Activated CD4-positive, alpha-beta T cell treated with anti-CD3 and anti-CD28 coated beads, Interleukin-10, Interleukin-2, amounts not matched to agents 100 ng/mL and 50 ng/mL, durations not matched to agents 16 hours and 8 hours (primary cell): ENCODE measurements around the gene NUP153.
"Not testable (repeated sequence)": the region's sequence is repeated elsewhere in the genome, so short reads cannot be mapped to it uniquely, and the experiment has no call there.

Experiments used
- DNase-seq: peaks from one replicate; pipeline ENCODE4 v3.0.0-alpha.2; 2020

The NUP153 gene

DNA sequence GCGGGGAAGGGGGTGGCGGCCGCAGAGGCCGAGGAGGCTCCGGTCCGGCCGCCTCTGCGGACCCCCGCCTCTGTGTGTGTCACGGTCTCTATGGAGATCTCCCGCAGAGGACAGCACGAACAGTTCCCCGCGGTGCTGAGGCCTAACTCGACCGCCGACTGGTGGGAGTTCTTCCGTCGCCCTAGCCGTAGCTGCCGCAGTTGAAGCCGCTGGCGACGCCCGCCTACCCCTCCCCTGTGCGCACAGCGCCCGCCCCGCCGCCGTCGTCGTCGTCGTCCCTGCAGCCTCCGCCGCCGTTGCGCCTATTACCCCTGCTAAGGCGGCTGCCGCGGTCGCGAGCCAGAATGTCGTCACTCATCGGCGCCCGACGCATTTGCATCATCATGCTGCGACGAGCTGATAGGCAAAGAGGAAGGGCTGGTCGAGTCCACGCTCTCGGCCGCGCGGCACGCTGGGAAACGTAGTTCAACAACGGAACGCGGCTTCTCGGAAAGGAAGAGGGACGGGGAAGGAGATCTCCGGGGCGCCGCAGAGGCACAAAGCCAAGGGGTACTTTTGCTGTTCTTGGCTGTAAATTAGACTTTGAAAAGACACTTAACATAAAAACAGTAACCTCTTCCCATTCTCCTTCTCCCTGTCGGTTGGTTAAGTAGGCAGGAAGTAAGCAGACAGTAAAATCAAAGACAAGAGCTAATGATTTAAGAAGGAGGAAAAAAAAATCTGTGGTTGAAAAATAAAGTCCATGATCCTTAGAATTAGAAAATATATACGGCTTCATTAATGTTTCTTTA is at the start of gene NUP153:
Gene NUP153, minus strand, starts transcription at position 346 of the 791 bp plus-strand sequence. CDS start 538 bp downstream, outside the sequence.
- DNase-seq, result peak; percentile 99

DNA sequence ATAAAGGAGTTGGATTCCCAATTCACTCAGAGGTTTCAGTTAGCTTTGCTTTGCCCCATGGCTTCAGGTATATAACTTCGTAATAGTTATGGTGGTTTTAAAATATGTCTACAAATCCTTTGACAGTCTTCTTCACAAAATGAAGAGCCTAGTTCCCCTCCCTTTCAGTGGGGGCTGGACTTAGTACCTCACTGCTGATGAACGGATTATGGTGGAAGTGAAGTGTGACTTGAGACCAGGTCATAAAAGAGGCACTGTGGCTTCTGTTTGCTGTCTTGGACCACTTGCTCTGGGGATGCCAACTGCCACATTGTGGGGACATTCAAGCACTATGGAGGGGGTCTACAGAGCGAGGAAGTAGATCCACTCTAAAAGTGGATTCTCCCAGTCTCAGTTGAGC is 47.5 kb upstream of the NUP153 start:
- no peak for DNase-seq

DNA sequence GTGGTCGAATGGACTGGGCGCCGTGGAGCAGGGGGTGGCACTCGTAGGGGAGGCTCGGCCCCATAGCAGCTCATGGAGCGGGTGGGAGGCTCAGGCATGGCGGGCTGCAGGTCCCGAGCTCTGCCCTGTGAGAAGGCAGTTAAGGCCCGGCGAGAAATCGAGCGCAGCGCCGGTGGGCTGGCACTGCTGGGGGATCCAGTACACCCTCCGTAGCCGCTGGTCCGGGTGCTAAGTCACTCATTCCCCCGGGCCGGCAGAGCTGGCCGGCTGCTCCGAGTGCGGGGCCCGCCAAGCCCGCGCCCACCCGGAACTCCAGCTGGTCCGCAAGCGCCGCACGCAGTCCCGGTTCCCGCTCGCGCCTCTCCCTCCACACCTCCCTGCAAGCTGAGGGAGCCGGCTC is 38.6 kb upstream of the NUP153 start:
- not testable (repeated sequence) for DNase-seq

DNA sequence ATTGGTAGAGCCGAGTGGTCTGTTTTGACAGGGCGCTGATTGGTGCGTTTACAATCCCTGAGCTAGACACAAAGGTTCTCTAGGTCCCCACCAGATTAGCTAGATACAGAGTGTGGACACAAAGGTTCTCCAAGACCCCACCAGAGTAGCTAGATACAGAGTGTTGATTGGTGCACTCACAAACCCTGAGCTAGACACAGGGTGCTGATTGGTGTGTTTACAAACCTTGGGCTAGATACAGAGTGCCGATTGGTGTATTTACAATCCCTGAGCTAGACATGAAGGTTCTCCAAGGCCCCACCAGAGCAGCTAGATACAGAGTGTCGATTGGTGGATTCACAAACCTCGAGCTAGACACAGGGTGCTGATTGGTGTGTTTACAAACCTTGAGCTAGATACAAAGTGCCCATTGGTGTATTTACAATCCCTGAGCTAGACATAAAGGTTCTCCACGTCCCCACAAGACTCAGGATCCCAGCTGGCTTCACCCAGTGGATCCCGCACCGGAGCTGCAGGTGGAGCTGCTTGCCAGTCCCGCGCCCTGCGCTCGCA is 38.1 kb upstream of the NUP153 start:
- DNase-seq, result not testable (repeated sequence)

DNA sequence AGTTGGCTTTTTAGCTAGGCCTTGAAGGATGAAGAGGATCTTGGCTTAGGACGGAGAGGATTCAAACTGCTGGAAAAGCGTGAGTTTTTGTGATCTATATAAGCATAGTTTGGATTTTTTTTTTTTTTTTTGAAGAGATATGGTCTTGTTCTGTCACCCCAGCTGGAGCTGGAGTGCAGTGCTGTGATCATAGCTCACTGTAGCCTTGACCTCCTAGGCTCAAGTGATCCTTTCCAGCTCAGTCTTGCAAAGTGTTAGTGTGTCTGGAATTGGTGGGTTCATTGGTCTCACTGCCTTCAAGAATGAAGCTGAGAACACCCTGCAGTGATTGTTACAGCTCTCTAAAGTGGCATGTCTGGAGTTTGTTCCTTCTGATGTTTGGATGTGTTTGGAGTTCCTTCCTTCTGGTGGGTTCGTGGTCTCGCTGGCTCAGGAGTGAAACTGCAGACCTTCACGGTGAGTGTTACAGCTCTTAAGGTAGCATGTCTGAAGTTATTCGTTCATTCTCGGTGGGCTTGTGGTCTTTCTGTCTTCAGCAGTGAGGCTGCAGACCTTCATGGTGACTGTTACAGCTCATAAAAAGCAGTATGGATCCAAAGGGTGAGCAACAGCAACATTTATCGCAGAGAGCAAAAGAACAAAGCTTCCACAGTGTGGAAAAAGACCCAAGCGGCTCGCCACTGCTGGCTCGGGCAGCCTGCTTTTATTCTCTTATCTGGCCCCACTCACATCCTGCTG is 37.5 kb upstream of the NUP153 start:
- DNase-seq, result no peak

DNA sequence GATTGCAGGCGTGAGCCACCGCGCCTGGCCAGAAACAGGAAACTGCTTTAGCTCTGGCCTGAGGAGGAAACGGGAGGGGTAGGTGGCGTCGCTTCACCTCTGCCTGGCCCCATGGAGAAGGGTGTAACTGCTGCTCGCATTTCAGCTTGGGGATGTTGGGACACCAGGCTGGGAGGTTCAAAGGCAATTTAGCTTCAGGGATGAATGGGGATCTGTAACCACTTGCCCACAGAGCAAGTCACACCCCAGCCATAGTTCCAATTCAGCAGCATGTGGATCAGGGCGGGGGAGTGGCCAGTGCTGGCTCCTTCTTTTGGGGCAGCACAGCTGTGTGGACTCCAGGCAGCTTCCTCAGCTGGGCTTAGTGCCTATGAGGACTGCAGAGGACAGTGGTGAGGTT is 34.8 kb upstream of the NUP153 start:
- DNase-seq, result no peak

DNA sequence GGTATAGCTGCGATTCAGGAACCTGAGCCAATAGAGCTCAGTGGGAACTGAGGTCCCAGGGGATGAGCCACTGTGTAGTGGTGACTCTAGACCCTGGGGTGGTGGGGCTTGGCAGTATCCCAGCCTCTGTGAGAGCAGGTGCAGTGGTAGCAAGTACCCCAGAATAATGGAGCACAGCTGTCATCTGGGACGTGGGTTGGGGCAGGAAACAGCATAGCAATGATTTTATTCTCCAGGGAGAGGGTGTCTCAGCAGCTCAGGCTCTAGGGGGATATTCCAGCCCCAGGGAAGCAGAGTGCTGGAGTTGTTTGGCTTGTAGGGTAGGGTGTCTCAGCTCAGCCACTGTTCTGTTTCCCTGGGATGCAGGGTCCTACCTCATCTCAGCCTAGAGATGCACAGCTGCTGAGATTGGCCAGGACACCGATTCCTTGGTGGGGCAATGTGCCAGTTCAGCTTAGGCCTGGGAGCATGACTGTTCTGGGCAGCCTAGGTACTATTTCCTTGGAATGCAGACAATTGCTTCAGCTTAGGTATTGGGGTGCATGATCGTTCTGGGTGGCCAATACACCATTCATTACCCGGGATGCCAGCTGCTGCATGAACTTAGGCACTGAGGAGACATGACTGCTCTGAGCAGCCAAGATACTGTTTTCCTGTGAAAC is 34.0 kb upstream of the NUP153 start:
- no peak for DNase-seq

DNA sequence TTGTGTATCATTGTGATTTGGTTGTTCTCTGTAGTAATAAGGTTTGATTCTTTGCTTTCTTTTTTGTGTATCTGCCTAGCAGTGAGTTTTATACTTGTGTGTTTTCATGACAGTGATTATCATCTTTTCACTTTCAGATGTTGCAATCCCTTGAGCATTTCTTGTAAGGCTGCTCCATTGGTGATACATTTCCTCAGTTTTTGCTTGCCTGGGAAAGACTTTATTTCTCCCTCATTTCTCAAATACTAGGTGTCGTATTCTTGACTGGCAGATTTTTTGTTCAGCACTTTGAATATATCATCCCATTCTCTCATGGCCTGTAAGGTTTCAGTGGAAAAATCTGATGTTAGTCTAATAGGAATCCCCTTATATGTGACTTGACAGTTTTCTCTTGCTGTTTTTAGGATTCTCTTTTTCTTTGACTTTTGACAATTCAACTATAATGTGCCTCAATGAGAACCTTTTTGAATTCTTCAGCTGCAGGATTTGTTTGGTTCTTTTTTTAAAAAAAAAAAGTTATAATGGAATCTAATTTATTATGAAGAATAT is 31.1 kb upstream of the NUP153 start:
- DNase-seq, result no peak

DNA sequence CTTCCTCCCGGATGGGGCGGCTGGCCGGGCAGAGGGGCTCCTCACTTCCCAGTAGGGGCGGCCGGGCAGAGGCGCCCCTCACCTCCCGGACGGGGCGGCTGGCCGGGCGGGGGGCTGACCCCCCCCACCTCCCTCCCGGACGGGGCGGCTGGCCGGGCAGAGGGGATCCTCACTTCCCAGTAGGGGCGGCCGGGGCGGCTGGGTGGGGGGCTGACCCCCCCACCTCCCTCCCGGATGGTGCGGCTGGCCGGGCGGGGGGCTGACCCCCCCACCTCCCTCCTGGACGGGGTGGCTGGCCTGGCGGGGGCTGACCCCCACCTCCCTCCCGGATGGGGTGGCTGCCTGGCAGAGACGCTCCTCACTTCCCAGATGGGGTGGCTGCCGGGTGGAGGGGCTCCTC is 28.6 kb upstream of the NUP153 start:
- not testable (repeated sequence) for DNase-seq

DNA sequence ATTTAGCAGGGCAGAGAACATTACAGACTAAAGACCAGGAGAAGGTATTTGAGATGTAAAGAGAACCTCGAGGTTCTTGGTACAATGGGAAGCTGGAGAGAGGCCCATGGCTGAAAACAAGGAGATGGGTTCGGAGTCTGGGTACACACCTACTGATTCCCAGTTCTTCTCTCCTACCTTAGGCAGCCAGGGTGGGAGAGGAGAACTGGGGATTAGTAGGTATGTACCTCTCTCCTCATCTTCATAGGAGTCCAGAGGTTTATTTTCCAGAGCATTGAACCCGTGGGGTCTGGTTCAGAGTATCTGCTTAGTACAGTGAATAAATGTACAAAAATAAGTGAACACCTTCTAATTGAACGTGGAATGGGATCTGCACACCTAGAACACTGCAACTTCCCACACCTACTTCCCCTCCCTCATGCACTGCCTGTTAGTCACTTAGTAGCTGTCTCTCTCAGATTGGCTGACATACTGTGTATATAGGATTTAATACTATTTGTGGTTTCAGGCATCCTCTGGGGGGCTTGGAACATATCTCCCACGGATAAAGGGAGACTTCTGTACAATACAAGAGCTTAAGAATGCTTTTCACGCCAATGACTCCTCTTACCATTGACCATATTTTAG is 23.5 kb upstream of the NUP153 start:
- no peak for DNase-seq

DNA sequence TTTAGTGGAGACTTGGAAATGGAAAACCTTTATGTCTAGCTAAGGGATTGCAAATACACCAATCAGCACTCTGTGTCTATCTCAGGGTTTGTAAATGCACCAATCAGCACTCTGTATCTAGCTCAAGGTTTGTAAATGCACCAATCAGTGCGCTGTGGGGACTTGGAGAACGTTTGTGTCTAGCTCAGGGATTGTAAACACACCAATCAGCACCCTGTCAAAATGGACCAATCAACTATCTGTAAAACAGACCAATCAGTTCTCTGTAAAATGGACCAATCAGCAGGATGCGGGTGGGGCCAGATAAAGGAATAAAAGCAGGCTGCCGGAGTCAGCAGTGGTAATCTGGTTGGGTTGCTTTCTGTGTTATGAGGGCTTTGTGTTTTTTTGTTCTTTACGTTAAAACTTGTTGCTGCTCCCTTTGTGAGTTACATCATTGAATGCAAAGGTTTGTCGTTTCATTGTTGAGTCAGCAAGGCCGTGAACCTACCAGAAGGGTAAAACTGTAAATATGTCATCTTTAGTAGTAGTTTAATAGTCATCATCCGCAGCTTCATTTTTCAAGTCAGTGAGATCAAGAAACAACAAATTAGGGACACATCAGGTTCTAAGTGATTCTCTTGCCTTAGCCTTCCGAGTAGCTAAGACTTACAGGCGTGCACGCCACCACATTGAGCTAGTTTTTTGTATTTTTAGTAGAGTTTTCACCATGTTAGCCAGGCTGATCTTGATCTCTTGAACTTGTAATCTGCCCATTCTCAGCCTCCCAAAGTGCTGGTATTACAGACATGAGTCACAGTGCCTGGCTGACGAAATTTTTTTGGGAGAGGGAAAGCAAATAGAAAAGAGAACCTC is 22.7 kb upstream of the NUP153 start:
- DNase-seq, result no peak

DNA sequence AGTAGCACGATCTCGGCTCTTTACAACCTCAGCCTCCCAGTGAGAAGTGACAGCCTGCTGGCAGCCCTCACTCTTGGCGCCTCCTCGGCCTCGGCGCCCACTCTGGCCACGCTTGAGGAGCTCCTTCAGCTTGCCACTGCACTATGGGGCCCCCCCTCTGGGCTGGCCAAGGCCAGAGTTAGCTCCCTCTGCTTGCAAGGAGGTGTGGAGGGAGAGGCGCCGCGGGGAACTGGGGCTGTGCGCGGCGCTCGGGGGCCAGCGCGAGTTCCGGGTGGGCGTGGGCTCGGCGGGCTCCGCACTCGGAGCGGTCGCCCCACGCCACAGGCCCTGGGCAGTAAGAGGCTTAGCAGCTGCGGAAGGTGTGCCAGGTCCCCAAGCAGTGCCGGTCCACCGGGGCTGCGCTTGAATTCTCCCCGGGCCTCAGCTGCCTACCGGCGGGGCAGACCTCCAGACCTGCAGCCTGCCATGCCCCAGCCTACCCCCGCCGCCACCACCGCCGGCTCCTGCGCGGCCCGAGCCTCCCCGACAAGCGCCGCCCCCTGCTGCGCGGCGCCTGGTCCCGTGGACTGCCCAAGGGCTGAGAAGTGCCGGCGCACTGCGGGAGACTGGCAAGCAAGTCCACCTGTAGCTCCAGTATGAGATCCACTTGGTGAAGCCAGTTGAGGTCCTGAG is 22.0 kb upstream of the NUP153 start:
- DNase-seq, result no peak

DNA sequence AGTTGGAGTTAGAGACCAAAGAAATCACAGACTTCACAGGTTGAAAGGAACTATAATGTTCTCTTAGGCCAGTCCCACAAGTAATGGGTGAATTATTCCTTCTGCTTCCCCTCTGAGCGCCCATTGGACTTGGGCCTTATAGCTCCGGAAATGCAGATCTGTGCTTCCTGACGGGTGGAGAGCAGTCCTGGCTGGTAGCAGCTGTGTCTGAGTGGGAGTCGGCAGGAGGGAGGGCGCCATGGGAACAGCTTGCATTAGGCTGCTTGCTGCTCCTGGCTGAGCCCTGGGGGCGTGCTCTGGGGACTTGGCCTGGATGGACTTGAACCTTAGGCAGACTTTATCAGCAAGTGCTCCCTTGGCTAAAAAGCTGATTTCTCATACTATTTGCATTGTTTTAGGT is 18.4 kb upstream of the NUP153 start:
- no peak for DNase-seq

DNA sequence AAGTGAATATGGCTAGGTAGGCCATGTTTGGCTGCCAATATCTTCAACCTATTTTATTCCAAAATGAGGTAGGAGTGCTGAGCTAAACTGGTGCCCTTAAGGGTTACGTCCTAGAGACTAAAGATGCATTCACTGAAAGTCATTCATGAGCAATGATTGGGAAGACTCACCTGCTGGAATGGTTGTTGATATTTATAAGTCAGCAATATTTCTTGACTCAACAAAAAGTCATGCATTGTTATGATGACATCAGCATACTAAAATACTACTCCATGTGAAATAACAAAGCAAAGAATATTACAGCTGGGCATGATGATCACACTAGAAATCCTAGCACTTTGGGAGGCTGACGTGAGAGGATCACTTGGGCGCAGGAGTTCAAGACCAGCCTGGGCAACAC is 17.6 kb upstream of the NUP153 start:
- no peak for DNase-seq

DNA sequence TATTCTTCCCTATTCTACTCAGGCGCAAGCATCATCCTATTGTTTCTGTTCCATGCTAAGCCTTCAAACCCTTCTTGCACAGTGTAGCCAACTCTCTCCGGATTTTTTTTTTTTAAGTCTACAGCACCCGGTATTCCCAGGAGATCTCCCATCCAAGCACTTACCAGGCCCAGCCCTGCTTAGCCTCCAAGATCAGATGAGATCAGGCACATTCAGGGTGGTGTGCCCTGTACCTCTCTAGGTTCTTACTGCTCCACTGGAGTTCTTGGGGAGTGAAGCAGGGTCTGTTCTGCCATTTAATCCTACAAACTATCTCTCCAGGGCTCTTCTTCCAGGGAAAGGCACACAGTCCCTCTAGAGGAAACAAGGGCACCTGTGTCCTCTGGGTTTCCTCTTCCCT is 14.9 kb upstream of the NUP153 start:
- no peak for DNase-seq

DNA sequence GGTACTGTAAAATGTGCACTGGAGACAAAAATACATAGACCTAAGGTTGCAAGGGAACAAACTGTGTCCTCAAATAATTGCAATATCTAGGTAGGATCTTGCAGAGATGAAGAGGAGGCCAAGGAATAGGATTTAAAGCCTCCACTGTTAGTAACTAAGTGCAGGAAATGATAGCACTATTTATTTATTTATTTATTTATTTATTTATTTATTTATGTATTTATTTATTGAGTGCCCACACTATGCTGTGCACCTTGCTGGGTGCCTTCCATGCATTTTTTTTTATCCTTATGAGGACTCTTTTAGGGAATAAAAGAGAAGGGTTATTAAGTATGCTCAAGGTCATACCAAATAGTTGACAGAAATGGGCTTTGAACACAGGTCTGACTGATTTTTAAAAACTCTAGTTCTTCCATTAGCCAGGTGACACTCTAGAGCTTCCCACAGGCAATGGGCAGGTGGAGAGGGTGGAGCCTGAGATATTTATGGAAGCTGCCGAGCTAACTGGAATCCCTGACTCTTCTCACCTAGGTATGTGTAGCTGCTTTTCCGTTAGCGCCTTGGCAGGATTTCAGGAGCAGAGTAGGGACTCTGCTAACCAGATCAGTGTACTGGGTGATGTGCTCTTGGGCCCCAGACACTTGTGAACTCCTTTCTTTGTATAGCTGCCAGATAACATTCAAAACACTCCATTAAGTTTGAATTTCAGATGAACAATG is 12.8 kb upstream of the NUP153 start:
- no peak for DNase-seq

DNA sequence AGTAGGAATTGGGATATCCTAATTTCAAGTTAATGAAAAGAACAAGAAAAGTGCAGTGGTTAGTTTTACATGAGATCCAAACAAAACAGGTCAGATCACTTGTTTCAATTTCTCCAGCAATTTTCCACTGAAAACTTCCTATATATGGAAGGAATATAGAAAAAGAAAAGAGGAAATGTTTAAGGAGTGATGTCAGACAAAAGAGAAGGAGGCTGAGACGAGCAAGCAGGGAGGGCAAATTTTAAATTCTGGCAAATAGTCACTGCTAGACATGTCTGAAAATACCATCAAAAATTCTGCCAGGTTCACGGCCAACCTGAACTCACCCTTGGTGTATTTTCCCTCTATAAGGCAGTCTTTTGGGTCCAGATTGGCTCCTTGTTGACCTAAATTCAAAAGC is 9.5 kb upstream of the NUP153 start:
- no peak for DNase-seq

DNA sequence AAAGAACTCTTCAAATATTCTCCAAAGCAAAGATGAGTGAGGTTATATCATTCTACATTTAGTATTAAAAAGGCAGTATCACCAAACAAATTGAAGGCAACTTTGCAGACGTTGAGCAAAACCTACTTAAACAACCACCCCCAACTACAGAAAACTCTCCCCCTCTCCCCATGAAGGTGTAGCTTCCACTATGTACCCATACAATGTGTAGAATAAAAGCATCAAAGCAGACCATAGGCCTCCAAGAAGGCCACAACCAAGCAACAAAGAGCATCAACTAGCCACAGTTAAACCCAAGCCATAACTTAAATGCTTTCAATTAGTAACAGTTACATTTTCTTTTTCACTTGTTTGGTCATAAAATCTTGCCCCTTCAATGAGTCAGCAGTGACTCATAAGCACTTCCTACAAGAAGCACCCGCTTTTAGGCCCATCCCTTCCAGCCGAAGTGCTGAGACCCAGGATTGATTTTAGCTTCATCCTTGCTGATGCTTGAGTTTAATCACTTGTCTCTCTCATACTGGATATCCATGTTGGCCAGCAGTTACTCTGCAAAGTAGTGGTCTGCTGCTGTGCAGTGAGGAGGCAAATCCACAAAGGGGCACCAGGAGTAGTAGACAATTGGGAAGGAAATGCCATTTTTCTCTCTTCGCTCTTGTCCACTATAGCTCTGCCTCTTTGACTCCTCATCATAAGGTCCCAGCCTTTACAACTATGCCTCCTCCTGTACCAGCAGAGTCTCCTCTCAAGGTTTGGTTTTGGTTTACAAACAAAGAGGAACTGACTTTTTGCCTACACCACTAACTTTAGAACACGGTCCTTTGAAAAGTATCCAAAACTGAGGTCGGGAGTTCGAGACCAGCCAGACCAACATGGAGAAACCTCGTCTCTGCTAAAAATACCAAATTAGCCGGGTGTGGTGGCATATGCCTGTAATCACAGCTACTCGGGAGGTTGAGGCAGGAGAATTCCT is 8.4 kb upstream of the NUP153 start:
- peak; percentile 86 for DNase-seq

DNA sequence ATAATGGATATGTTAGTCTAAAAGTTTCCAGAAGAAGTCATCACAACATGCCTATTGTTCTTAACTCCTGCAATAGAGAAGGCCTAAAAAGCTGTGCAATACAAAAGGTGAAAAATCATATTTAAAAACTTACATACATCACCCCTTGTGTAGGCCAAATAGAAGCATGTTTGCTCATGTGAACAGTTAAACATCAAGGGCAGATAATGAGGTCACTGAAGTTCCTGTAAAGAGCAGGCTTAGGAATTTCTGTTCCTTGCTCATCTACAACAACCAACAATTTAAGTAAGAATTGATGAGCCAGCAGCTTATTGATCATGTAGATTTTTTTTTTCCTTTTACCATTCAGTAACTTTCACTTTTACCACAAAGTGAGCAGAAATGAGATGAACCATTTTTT is 7.5 kb upstream of the NUP153 start:
- no peak for DNase-seq
